GM21619 (cell line): Measurements from ENCODE around the gene CTSF.
"Not testable (repeated sequence)": the region's sequence is repeated elsewhere in the genome, so short reads cannot be mapped to it uniquely, and the experiment has no call there.

Experiments used
- ATAC-seq: cut with Tn5 transposase; IDR thresholded peaks from one replicate; pipeline ENCODE4 v1.9.1; 2021; ENCODE audit not compliant: unreplicated experiment

CTSF gene

DNA sequence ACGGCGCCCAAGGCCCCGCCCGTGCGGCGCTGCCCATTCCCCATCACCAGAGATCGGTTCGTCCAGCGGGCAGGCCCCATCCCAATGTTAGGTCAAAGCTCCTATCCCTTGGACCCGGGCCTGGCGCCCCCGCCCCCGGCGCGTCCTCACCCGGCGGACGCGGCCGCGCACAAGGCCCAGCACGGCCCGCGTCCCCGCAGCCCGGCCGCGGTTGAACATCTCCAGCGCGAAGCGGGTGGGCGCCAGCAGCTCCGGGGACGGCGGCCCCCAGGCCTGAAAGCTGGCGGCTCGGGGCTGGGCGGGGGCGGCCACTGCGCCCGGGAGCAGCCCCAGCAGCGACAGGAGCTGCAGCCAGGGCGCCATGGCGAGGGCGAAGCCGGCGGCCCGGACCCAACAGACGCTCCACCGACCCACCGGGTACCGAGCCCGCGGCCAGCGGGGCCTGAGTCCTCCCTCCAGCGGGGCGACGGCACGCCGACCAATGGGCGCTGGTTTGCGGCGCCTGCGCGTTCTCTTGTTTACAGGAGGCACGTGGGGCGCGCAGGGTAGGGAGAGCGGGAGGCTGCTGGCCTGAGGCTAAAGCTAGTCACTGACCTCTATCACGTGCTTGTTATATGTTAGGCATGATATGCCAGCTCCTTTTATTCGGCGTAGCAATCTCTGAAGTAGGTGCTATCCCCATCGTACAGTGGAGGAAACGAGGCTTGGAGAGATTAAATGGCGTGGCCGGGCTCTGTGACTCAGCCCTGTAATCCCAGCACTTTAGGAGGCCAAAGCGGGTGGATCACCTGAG lies at the start of gene CTSF:
Gene CTSF, minus strand, starts transcription at position 483 of the 793 bp plus-strand sequence. Its CDS starts 120 bp downstream, at position 363.
- peak; percentile 58 for ATAC-seq

DNA sequence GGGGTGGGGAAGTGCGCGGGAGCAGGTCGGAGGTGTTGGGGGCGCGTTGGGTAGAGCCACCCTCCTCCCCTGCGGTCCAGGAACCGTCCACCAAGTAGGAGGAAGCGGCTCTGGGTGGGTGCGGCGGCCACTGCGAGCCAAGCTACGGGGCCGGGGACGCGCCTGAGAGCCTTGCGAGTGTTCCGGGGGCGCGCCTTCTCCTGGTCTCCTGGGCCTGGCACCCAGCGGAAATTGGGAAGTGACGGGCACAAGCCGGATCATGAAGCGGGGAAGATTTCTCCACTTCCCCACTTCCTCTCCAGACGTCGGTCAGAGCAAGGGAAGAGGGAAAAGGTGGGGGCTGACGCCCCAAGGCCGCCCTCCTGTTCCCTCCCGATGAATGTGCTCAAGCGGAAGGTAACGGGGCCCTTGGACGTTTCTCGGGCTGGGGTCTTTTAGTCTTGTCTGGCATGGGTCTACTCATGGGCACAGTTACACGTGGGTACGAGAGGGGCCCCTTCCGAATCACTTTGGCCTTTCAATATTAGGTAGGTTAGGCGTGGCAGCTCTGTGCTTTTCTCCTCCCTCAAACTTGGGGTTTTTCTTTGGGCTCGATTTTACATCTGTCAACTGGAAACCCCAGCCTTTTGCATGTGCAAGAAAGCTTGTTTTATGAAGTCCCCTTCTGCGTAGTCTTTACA lies 48.9 kb upstream of the CTSF start:
- ATAC-seq = no peak

DNA sequence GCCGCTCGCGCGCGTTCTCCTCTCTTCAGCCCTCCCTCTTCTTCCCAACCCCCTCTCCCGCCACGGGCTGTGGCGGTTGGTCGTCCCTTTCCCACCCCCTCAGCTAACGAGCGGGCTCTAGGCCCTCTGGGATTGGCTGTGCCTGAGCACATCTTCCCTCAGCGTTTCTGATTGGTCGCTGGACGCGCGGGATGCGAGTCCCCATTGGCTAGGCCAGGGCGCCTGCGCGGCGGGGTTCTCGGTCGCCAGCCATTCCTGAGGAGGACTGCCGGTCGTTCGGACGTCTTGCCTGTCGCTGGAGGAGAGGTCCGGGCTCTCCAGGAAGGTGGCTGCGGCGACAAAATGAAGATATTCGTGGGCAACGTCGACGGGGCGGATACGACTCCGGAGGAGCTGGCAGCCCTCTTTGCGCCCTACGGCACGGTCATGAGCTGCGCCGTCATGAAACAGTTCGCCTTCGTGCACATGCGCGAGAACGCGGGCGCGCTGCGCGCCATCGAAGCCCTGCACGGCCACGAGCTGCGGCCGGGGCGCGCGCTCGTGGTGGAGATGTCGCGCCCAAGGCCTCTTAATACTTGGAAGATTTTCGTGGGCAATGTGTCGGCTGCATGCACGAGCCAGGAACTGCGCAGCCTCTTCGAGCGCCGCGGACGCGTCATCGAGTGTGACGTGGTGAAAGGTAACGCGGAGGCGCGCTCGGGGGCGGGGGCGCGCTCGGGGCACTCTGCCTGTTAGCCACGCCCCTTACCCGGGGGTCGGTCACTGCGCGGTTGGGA lies 48.2 kb upstream of the CTSF start, which contains the start of gene RBM14:
Gene RBM14, plus strand, starts transcription at position 252 of the 776 bp plus-strand sequence. Its CDS starts 91 bp downstream, at position 343.
- peak; percentile 81 for ATAC-seq

DNA sequence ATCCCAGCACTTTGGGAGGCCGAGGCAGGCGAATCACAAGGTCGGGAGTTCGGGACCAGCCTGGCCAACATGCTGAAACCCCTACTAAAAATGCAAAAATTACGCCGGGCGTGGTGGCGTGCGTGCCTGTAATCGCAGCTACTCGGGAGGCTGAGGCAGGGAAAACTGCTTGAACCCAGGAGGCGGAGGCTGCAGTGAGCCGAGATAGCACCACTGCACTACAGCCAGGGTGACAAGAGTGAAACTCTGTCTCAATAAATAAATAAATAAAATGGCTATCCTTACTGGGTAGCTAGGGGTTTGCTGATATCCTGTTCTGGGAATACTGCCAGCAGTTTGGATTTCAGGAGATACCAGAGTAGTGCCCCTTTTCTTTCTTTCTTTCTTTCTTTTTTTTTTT lies 45.7 kb upstream of the CTSF start:
- ATAC-seq = no peak

DNA sequence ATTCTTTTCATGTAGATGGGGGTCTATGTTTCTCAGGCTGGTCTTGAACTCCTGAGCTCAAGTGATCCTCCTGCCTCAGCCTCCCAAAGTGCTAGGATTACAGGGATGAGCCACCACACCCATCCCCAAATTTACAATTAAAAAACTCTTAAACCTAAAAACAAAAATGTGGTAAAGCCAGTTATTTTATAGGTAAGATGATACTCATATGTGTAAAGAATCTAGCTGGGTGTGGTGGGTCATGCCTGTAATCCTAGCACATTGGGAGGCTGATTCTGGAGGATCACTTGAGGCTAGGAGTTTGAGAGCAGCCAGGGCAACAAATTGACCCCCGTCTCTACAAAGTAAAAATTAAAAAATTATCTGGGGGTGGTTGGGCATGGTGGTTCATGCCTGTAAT lies 44.1 kb upstream of the CTSF start:
- no peak for ATAC-seq

DNA sequence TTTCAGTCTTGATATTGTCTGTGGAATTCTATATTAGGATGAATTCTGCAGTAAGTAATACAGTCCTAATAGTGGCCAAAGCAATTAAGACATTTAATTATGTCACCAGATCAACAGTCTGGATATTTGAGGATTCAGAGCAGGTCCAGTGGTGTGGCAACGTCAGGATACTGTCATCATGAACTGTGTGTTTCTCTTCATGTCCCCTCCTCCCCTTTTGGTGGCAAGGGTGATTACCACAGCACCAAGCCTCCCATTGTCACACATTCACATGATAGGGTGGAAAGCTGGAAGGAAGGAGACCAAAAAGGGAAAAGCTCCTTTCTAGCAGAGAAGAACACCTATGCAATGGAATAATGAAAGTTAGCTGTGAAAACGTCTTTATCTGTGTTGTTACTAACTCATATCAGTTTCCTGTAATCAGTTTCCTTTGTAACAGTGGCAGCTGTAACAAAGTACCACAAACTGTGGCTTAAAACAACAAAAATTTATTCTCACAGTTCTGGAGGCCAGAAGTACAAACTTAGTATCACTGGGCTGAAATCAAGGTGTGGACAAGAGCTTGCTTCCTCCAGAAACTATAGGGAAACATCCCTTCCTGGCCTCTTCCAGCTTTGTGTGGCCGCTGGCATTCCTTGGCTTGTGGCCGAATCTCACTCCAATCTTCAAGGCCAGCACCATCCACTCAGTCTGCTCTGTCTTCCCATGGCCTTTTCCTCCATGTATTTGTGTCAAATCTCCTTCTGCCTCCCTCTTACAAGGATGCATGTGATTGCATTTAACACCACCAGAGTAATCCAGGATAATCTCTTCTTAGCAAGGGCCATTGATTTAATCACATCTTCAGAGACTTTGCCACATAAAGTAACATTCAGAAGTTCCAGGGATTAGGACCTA lies 41.6 kb upstream of the CTSF start:
- ATAC-seq = no peak

DNA sequence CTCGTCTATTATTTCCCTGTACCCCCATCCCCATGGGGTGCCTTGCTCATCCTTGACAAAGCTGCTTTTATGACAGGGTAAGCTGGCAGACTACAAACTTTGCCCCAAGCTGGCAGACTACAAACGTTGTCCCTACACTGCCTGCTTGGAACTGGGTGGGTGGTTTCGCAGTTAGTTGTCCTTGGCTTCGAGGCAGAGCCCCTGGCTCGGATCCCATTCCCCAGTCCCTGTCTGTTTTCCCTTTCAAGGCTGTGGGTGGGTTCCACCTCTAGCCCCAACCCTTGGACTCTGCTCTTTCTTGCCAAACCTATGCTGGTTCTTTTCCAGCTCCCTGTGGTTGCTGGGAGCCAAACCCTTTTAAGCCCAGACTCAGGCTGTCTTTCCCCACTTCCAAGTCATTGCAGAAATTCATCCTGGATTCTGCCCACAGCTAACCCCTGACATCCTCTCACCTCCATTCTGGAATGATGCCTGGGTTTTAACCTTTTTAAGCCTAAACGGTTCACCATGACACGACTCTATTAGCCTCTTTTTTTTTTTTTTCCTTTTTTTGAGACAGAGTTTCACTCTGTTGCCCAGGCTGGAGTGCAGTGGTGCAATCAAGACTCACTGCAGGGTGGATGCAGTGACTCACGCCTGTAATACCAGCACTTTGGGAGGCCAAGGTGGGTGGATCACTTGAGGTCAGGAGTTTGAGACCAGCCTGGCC lies 38.9 kb upstream of the CTSF start:
- no peak for ATAC-seq

DNA sequence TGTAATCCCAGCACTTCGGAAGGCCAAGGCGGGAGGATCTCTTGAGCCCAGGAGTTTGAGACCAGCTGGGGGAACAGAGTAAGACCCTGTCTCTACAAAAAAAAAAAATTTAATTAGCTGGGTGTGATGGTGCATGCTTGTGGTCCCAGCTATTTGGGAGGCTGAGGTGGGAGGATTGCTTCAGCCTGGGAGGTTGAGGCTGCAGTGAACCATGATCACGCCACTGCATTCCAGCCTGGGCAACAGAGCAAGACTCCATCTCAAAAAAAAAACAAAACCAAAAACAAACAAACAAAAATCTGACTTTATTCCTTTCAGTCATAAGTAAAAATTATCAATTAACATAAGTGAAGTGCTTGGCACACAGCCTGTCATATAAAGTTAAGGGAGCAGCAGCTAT lies 38.2 kb upstream of the CTSF start:
- not testable (repeated sequence) for ATAC-seq

DNA sequence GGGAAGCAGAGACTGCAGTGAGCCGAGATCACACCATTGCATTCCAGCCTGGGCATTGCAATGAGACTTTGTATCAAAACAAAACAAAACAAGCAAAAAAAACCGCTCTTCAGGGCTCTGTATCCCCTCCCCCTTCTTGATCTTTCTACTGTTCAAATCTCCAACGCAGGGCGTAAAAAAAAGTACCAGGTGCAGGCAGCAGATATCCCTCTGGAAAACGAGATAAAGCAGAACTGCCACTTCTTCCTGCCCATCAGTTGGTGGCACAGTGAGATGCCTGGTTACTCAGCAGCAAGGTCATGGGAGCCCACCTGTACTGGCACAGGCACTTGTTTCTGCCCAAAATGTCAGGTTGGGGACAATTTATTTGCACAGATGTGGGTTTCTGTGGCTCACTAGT lies 35.7 kb upstream of the CTSF start:
- no peak for ATAC-seq

DNA sequence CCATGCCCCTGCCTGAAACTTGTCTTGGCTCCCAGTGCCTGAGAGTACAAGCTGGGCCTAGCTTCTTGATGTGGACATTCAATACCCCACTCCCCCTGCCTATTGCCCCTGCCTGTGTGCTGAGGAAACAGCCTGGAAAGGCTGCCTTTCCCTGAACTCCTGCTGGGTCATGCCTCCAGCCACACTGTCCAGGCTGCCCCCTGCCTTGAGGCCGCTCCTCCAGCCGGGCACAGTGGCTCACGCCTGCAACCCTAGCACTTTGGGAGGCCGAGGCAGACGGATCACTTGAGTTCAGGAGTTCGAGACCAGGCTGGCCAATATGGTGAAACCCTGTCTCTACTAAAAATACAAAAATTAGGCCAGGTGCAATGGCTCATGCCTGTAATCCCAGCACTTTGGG lies 34.7 kb upstream of the CTSF start:
- no peak for ATAC-seq

DNA sequence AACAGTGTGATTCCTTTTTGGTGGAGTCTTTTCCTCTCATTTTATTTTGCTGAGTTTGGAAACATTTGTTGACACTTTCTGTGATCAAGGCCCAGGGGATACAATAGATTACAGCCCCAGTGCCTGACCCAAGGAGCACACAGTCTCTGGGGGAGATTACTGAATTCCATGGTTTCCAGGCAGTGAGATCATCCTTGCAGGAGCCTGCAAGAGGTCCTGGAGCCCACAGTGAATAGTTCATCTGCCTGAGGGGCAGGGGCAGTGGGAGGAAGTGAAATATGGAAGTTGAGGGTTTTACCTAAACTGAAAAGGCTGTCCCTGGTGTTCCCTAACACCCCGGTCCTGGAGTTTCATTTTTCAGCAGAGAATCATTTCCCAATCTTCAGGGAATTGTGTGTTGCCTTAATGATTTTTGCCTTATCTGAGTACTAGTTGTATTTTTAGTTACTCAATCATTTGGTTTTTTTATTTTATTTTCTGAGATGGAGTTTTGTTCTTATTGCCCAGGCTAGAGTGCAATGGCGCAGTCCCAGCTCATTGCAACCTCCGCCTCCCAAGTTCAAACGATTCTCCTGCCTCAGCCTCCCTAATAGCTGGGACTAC lies 32.3 kb upstream of the CTSF start:
- no peak for ATAC-seq

DNA sequence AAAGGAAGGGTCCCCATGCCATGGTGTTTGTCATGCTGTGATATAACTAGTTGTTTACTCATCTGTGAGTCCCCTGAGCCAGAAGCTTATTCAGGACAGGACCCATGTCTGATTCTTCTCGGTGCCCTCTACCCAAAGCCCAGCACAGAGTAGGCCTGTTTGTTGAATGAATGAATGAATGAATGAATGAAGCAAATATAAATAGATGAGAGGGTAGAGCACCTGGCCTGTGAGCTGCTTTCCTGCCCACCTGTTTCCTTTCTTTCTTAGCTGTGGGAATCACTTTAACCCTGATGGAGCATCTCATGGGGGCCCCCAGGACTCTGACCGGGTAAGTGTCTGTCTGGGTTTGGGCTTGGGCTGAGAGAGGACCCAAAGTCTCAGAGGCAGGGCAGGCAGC lies 31.8 kb upstream of the CTSF start:
- no peak for ATAC-seq

DNA sequence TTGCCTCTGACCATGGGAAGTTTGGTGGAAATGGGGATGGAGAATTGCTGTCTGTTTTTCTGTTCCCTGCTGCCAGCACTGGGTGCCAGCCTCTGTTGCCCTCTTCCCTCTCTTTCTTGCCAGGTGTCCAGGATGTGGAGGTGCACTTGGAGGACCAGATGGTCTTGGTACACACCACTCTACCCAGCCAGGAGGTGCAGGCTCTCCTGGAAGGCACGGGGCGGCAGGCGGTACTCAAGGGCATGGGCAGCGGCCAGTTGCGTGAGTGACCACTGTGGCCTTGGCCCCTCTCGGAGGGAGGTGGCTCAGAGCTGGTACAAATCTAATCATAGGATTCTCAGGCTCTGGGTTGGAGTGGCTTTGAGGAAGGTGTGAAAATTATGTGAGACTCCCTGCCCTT lies 30.6 kb upstream of the CTSF start:
- no peak for ATAC-seq

DNA sequence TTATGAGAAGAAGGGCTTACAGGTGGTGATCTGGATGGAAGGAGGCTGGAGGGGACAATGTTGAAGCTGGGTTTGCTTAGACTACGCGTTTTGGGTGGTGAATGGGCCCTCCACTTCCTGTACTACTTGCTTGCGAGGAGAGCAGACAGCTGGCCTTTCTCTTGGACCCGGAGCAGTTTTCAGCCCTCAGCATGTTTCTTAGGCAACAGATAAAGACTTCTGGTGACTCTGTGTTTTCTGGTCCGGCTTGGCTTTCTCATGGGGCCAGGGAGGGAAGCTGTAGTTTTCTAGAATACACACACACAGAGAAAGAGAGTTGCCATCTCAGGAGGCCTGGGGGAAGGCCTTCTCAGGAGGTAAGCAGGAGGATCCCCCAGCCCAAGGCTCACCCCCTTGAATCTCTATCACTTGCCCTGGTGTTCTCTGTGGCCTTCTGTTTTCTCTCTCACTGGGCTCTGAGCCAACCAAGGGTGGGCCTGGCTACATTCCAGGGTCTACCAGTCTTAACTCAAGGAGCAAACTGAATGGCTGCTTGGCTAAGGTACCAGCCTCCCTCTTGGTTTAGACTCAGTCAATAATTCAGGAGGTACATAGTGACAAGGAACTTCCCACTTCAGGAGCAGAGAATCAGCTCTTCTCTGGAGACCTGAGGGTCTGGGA lies 27.0 kb upstream of the CTSF start:
- no peak for ATAC-seq

DNA sequence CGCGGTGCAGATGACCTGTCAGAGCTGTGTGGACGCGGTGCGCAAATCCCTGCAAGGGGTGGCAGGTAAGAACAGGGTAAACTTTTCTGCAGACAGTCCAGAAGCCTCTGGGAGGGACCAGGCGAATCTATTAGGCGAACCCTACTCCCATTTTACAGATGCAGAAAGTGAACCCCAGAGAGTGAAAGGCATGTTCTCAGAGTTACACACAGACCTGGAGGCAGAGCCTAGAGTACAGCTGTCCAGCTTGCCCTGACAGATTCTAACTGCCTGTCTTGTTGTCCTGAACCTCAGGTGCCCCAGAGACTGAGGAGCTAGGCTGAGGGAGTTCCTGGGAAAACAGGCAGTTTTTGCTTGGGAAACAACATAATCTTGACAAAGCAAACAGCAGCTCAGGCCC lies 25.2 kb upstream of the CTSF start:
- no peak for ATAC-seq

DNA sequence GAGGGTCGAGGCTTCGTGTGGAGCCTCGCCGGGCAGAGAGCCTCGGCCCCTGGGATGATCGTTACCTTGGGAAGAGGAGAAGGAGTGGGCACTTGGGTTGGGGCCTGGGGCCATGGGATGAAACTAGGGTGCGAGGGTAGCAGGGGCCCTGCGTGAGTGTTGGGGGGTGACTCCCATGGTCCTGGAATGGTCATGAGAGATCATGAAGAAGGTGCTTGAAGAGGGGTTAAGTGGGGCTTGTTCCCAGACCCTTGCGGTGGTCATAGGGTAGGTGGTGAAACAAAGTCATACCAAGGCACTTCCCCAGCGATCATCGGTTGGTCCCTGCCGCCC lies 24.9 kb upstream of the CTSF start:
- ATAC-seq = peak; percentile 5

DNA sequence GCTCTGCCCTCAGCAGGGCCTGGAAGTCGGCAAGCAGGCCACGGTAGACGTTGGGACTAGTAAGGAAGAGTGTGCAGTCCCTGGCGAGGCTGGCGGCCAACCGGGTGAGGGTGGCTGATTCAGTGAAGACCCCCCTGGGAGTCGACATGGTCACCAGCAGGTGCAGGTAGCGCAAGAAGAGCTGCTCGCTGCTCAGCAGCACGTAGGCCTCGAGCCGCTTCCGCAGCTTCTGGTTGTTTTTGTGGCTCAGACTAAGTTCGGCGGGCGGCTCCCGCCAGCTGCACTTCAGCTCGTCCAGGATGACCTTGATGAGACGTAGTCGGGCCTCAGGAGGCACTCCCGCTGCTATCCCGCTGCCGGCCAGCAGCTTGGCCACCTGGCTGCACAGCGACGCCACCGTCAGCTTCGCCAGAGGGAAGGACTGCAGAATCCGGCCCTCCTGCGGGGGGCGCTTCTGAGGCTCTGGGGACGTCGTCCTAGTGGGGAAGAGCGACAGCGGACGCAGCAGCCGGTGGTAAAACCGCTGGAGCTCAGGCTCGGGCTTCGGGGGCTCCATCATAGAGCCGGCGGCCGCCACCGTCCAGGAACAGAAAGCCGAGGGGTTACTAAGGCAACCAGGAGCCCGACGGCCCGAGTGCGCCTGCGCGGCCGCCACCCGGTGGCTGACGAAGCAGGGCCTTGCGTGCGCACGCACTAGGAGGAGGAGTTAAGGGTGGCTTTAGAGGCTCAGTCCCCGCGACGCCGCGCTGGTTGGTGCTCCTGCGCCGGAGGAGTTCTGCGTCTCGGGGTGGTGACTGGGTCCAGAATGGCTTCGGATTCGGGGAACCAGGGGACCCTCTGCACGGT lies 24.3 kb upstream of the CTSF start, which contains the start of the genes CCDC87 and CCS:
Gene CCDC87, minus strand, starts transcription at position 607 of the 846 bp plus-strand sequence. Its CDS starts 48 bp downstream, at position 559.
Gene CCS, plus strand, starts transcription at position 729 of the 846 bp plus-strand sequence. Its CDS starts 77 bp downstream, at position 806.
- peak; percentile 92 for ATAC-seq

DNA sequence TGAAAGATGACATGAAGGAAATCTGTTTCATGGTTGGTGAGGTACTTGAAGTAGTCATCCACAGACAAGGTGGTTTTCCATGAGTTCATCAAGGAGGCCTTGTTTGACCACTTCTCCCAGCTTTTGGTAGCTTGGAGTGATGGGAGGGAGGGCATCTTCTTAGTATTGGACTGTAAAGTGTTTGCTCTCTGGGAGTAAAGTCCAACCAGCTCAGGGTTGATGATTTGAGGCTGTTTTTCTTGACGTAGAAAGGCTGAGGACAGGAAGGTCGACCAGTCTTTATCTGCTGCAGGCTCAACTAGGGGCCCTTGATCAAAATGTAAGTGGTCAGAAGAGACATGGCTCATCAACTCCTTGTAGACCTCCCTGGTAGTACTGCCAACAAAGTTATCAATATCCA lies 22.8 kb upstream of the CTSF start:
- no peak for ATAC-seq
